GM12892 (cell line): ENCODE results near the gene MAFF.

ENCODE experiments used
- DNase-seq: peaks from one replicate; pipeline ENCODE4 v3.0.0; 2011; ENCODE audit not compliant: insufficient read length
- FAIRE-seq: peaks from 2 replicates; lab custom pipeline; 2011; peaks lifted over from hg19 to GRCh38; lab: Jason Lieb, UNC
- POLR2A ChIP-seq: IDR thresholded peaks from 2 replicates; pipeline ENCODE4 v1.6.1; 2011; ENCODE audit warnings: low read depth, low read length, control low read depth
- POLR2AphosphoS5 ChIP-seq: IDR thresholded peaks from 2 replicates; pipeline ENCODE4 v1.6.1; 2011; ENCODE audit warnings: low read depth, low read length, control low read depth
- TAF1 ChIP-seq: IDR thresholded peaks from 2 replicates; pipeline ENCODE4 v1.6.1; 2011; ENCODE audit warnings: low read depth, mild to moderate bottlenecking, control low read depth, low read length, borderline replicate concordance

Gene MAFF

DNA sequence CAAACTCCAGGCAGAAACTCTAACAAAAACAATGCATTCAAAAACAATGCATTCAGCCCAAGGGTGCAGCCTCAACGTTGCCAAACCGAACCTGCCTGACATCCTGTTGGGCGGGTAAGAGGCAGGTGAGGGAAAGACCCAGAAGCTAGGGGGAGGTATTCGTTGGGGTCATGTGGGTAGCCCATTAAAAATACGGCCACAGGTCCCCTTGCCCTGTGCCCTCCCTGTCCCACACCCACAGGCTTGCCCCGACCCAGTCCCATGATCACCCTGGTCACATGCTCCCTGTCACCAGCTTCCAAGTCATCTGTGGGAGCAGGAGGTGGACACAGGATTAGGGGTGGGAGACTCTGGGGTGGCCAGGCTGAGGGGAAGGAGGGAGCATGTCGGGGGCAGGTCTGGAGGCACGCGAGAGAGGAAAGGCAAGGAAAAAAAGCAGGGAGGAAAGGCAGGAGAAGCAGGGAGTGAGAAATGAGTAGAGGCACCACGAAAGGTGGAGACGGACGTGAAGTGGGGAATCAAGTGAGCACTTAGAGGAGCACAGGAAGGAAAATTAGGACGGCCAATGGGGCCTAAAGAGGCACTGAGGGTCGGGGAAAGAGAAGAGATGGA lies 20.8 kb upstream of the MAFF start:
- no peak for TF ChIP-seq POLR2A
- no peak; the same call in 1 of the 2 replicates for TF ChIP-seq POLR2AphosphoS5
- no peak for TF ChIP-seq TAF1
- DNase-seq (no peak), FAIRE-seq (no peak)

DNA sequence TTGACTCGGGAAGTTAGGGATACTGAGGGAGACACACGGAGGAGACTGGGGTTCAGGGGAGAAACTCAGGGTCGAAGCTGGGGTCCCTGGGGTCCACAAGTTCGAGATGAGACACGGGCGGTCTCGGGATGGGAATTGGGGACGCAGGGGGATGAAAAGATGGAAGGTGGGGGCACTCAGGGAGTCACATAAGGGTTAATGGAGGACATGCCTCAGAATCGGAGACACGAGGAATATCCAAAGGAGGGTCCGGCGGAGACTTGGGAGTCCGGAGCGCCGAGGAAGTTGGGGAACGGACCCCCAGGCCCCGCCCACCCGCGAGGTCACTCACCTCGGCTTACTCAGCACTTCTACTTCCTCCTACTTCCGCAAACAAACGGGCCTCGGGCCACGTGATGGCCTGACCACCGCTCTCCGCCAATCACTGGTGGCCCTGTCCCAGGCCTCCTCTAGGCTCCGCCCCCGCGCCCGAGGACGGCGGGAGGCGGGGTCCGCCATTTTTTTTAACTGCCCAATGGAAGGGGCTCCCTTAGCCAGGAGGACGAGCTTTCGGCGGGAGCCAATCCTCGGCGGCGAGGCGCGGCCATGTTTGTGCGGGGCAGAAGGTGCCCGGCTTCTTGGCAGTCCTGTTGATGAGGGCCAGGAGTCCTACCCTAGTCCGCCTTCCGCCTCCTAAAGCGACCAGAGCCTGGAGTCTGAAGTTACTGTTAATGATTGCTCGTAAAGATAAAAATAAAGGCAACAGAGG lies 20.2 kb upstream of the MAFF start, which contains the start of gene PLA2G6:
Gene PLA2G6 (minus strand): TSS at position 378 of the 748 bp plus-strand sequence. CDS start 12,404 bp downstream, outside the sequence.
- peak; percentile 94 for FAIRE-seq
- DNase-seq: peak; percentile 97
- TF ChIP-seq POLR2A: no peak; the same call in 1 of the 2 replicates
- TF ChIP-seq TAF1: no peak; the same call in 1 of the 2 replicates

DNA sequence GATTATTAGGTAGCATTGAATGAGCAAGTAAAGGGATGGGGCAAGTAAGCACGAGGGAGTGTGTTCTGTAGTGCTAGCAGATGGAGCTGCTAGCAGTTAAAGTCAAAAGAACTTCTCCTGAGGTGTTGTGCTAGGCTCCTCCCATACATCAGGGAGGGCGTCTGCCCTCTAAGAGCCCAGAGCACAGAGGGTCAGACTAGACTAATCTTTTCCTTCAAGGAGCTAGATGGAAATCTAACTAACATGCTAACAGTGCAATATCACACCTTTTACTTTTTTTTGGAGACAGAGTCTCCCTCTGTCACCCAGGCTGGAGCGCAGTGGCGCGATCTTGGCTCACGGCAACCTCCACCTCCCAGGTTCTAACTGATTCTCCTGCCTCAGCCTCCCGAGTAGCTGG lies 17.0 kb upstream of the MAFF start:
- no peak for TF ChIP-seq TAF1
- no peak for TF ChIP-seq POLR2A
- TF ChIP-seq POLR2AphosphoS5: no peak
- FAIRE-seq (no peak), DNase-seq (no peak)

DNA sequence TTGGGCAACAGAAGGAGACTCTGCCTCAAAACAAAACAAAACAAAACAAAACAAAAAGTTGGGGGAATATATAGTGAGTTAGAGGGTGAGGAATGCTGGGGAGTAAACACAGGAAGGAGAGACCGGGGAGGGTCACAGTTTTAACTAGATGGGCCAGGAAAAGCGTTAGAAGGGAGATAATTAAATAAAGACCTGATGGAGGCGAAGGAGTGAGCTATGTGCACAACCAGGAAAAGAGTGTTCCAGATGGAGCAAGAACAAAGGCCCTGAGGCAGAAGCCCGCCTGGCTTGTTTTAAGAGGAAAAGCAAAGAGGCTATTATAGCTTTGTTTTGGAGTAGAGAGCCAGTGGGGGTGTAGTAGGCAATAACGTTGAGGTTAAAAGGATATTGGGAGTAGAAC lies 15.4 kb upstream of the MAFF start:
- DNase-seq: no peak
- FAIRE-seq: no peak
- TF ChIP-seq POLR2AphosphoS5 (no peak), TAF1 (no peak), POLR2A (no peak)

GRCh38 chr22:38187413-38188212 lies 14.2 kb upstream of the MAFF start:
- FAIRE-seq (no peak), DNase-seq (no peak)
- no peak for TF ChIP-seq POLR2A
- no peak for TF ChIP-seq POLR2AphosphoS5
- no peak for TF ChIP-seq TAF1

GRCh38 chr22:38189104-38189503 lies 12.7 kb upstream of the MAFF start:
- no peak for DNase-seq
- FAIRE-seq: no peak
- TF ChIP-seq POLR2A (no peak), TAF1 (no peak), POLR2AphosphoS5 (no peak)

DNA sequence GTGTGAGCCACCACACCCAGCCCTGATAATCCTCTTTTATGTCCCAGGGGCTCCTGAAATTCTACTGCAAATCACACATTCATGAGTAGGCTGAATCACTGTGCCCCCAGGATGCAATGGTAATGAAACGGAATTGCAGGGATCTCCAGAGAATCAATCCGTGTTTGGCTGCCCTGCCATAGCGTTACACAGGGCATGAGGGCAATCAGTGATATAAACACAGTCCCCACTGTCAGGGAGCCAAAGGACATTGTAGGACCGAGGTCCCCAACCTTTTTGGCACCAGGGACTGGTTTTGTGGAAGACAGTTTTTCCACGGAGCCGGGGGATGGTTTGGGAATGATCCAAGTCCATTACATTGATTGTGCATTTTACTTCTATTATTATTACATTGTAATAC lies 11.2 kb upstream of the MAFF start:
- DNase-seq (no peak), FAIRE-seq (no peak)
- TF ChIP-seq TAF1 (no peak), POLR2A (no peak)

GRCh38 chr22:38191055-38191454 lies 10.7 kb upstream of the MAFF start:
- TF ChIP-seq TAF1 (no peak), POLR2AphosphoS5 (no peak), POLR2A (no peak)
- no peak for FAIRE-seq

GRCh38 chr22:38191731-38192474 lies 9.9 kb upstream of the MAFF start:
- TF ChIP-seq TAF1 (no peak), POLR2A (no peak), POLR2AphosphoS5 (no peak)
- FAIRE-seq (no peak), DNase-seq (no peak)

More at GRCh38 chr22:38191055-38191454, 10.7 kb upstream of the MAFF start:
- DNase-seq: no peak

DNA sequence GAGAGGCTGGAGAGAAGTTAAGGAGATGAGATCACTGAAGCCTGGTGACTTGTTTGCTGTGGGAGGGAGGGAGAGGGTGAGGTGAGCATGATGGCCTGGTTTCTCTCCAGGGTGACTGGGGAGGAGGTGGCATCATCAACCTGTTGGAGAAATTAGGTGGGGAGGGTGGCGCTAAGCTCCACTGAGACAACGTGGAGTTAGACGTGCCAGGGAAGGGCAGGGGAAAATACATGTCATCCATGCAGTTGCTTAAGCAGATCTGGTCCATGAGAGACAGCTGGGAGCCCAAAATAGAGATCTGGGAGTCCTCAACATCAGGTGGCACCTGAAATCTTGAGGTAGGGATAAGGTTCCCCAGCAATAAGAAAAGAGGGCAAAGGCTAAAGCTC lies 9.3 kb upstream of the MAFF start:
- FAIRE-seq: no peak
- TF ChIP-seq POLR2AphosphoS5 (no peak), TAF1 (no peak), POLR2A (no peak)
- no peak for DNase-seq

DNA sequence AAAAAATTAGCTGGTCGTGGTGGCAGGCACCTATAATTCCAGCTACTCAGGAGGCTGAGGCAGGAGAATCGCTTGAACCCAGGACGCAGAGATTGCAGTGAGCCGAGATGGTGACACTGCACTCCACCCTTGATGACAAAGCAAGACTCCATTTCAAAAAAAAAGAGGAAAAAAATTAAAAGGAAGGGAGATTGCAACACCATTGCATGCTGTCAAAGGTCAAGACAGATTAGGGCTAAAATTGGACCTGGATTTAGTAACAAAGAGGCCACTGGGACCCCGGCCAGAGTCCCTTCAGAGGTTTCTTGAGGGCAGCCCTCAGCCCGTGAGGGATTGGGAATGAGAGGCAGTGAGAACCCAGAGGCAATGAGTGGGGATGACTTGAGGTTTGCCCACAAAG lies 8.2 kb upstream of the MAFF start:
- FAIRE-seq (no peak), DNase-seq (no peak)
- no peak for TF ChIP-seq POLR2A
- TF ChIP-seq TAF1: no peak
- TF ChIP-seq POLR2AphosphoS5: no peak
